ENCODE data around the gene ATOSB.

ATOSB gene

DNA sequence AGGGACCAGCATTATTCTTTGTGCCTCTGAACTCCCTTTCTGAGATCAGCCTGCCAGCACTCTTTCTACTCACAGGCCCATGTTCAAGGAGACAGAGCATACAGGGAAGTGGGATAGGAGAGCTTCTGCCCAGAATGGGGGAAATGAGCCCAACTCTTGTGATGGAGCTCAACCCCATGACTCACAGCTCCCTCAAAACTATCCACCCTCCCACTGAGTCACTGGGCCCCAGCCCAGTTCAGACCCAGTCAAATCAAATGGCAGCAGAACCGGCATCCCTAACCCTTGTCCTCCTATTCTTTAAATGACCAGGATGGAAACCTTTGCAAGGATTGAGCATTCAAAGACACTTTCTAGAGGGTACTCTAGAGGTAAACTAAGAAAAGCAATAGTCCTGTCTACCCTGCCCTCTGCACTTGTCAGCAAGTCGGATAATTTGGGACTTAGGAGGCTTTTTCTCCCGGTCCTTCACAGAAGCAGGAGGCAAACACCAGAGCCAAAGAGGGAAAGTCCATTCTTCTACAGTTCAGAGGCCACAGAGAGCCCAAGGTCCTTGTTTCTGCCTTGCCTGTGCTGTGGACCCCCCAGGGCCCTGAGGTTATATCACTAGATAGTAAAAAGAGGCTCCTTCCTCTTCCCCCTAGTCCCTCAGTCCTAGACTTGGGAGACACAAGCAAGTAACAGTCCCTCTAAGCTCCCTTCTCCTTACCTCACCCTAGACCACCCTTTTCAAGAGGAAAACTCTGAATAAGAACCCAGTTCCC is 3.2 kb downstream of the ATOSB start:
- peak; percentile 74 to 85 for DNase-seq

DNA sequence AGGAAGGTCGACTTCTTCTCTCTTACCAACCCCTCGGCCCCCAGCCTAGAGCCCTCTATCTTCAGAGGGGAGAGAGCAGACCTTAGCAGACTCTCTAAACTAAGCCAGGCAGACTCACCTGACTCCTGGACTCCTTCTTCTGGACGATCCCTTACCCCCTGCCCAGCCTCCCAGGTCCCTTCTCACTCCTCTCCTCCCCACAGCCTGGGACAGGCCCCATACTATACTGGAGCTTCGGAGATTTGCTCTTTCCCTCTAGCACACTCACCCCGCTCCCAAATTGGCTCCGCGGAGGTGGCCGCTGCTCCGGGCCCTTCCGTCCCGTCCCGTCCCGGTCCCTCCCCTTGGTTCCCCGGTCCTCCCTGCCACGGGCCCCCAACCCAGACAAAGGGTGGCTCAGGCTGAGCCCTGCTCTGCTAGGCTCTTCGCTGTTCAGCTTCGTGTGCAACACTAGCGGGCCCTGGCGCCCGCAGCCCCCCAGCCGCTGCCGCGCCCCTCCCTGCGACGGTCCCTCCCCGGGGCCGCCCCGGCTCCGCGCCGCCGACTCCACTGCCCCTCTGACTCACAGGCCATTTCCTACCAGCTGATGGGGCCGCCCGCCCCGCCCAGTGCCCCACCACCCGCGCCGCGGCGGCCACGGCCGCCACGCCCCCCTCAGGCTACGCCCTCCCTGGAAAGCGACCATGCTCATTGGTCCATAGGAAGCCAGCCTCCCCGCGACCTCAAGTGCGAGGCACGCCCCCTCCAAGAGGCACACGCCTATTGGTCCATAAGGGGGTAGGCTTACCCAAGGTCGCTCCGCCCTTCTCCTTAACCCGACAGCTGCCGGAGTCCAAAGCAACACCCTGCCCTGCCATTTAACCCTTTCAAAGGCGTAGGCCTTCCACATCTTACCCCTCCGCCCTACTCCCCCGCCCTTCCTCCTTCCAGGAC is 4.4 kb downstream of the ATOSB start:
- DNase-seq: peak; percentile 98

DNA sequence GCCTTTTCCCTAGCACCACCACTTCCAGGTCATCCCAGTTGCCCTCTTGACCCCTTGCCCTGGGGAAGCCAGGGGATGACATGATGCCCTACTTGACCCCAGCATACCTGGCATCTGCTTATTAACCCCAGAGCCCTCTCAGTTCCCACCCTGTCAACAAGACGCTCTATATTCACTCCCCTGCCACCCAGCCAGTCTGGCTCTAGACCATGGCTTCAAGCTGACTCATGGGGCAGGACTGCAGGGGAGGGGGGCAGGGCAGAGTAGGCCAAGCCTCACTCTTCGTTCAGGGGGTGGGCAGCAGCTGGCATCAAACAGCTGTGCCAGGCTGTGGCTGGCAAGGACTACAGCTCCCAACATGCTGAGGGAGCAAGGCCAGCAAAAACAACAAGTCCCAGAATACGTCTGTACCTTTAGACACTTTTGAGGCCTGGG is 5.3 kb downstream of the ATOSB start:
- no peak for DNase-seq

- no peak for DNase-seq
These were observed 6.6 kb downstream of the ATOSB start for GRCh38 chr9:35108946-35109575.

DNA sequence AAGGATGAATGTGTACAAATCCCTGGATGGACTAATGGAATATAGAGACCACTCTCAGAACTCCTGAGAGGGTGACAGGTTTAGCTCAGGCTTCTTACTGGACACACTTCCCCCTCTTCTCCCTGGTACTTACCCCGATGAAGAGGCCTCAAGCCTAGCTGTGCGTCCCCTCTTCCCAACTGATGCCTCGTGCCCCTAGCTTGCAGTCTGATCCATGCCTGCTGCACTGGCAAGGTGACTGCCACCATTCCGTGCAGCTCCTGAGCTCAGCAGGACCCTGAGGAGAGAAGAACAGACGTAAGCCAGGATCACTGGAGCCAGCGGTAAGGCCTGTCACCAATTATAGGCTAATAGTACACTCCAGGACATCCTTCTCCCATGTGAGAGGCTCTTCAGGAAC is 7.2 kb downstream of the ATOSB start:
- DNase-seq: no peak

DNA sequence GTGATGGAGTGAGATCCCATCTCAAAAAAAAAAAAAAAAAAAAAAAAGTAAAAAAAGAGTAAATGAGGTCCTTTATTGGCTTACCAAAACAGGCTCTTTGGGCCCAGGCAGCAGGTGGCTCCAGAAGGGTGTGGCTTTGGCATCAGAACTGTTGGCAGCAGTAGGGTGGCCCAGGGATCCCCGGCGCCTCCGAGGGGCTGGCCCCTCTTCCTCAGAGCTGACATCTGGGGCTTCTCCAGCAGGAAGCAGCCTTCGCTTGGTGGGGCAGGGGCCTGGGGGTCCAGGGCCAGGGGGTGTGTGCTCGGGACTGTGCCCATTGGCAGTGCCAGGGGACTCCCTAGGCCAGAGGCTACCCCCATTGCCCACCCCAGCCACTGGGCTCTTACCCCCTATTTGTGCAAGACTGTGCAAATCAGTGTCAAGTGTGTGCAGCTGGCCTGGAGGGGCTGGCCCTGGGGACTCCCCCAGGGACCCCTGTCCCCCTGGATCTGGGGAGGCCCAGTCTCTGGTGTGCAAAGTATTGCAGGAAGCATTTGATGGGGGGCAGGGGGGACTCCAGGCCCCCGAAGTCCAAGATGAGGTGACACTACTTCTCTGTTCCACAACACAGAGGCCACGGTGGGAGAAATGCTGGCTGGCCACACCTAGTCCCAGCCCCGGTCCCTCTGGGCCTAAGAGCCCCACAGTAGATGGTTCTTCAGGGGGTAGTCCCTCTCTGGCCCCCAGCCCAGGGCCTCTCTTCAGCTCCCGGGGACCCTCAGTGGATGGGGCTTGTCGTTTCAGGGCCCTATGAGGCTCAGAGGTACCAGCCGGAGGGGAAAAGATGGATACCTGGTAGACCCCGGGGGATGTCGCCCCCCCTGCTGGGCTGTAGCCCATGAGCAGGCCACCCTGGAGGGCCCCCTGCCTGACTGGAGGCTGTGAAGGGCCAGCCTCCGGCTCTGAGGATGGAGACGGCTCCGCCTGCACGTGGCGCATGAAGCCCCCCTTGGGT is 8.1 kb downstream of the ATOSB start:
- no peak for DNase-seq

GRCh38 chr9:35106343-35106730 is 9.3 kb downstream of the ATOSB start:
- no peak for DNase-seq

- DNase-seq: no peak
These were observed 9.9 kb downstream of the ATOSB start for GRCh38 chr9:35105571-35106342.

- DNase-seq: no peak
These were observed 10.5 kb downstream of the ATOSB start for GRCh38 chr9:35105126-35105525.

DNA sequence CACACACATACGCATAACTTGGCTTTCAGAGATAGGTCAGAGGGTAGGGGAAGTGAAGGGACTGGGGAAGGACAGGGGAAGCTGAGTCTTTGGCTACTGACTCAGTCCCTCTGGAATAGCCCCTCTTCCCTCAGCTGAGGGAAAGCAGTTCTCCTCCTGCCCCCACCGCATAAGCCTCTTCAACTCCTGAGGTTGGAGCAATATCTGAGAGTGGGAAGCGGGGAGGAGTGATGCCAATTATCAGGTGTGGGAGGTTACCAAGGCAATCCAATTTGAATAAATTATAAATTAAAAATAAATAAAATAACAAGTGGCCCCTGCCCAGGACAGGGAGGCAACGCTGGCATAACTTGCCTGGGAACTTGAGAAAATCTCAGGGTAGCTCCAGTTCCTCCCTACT is 11.1 kb downstream of the ATOSB start:
- no peak for DNase-seq

- DNase-seq: no peak
These were observed 11.9 kb downstream of the ATOSB start for GRCh38 chr9:35103660-35104191.

- DNase-seq: peak; percentile 92 to 94
These were observed 12.6 kb downstream of the ATOSB start, which contains the start of gene STOML2 for GRCh38 chr9:35102769-35103659. STOML2 (minus strand) TSS chr9:35103131; CDS start chr9:35103094, 37 bp downstream.

DNA sequence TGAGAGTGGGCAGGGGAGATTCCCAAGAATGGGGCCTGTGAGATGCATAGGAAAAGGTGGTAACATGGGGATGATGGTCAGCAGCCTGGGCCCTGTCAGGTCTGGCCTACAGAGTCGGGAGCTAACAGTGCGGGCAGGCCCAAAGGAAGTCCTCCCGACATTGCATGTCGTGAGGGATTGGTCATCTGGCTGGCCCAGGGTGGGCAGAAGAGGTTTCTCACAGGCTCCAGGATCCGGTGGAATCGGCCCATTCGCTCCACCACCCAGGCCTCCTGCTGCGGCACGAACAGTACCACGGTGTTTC is 13.2 kb downstream of the ATOSB start:
- no peak for DNase-seq

DNA sequence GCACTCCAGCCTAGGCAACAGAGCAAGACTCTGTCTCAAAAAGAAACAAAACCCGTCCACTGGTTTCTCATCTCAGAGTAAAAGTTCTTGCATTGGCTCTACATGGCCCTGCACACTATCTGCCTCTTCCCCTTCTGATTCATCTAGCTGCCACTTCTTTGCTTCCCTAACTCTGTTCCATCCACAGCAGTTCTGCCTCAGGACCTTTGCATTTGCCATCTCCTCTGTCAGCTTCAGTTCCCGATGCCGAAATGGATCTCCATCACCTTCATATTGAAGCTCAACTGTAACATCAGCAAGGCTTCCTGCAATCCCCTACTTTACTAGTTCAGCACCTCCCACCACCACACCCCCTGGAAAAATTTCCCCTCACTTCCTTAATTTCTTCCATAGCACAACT is 18.1 kb downstream of the ATOSB start:
- DNase-seq: no peak

GRCh38 chr9:35096035-35096849 is 19.4 kb downstream of the ATOSB start, which contains the start of gene PIGO:
PIGO (minus strand) TSS chr9:35096591; CDS start chr9:35095565, 1,026 bp downstream.
- DNase-seq: peak; percentile 75 to 84

DNA sequence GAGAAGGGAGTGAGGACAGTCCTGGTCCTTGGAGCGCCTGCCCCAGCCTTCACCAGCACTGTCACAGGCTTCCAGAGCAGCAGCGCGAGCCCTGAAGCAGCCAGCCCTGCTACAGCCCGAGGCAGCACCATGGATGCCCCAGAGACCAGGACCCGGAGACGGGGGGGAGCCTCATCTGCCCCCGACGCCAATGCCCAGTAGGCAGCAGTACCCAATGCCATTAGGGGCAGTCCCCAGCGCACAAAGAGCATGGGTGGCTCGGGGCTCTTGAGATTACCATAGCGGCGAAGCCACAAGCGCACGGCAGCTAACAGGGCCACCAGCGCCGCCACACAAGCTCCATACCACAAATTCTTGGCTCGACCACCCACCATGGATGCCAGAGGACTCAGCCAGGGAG is 24.1 kb downstream of the ATOSB start:
- DNase-seq: no peak

GRCh38 chr9:35089434-35089833 is 26.2 kb downstream of the ATOSB start:
- DNase-seq: no peak

- DNase-seq: no peak
These were observed 30.6 kb downstream of the ATOSB start for GRCh38 chr9:35085078-35085477.

Measured in inflammatory macrophage treated with lipopolysaccharide for 1 hour (primary cell).